ENCODE results near the gene CARD11. TPM values are rescaled to one million over a fixed set of nuclear protein-coding genes. Genes with fewer than 3 reads are reported as not detected.

Gene CARD11
- total and polyA plus RNA-seq, 8 donors, result 2.7 to 8.1 (median 3.9) TPM

- no peak overlapping the region for H3K4me3 ChIP-seq
- H3K27ac ChIP-seq, result no peak overlapping the region
- no peak for ATAC-seq
- TF ChIP-seq CTCF (IDR thresholded peaks at IDR 0.05), result no peak
- H3K9me3 ChIP-seq, result no peaks in the 10 kb centered on the region
- no peaks in the 10 kb centered on the region for H3K4me1 ChIP-seq
- H3K36me3 ChIP-seq, result no peaks in the 10 kb centered on the region
- intact Hi-C loops (cut with DNase I), result no loop called here
- peak in 2 of 4 donors; percentile 30 to 47 for DNase-seq
- peaks cover 0 to 8% of the 10 kb centered on the region in 2 donors for H3K27me3 ChIP-seq
Measured at GRCh38 chr7:2943851-2944601, 99.6 kb downstream of the CARD11 start.

GRCh38 chr7:2941216-2941859 is 102.3 kb downstream of the CARD11 start:
- intact Hi-C loops (cut with DNase I), result no loop called here
- H3K36me3 ChIP-seq, result no peaks in the 10 kb centered on the region
- no peak overlapping the region for H3K4me3 ChIP-seq
- ATAC-seq (no peak), DNase-seq (peak in 2 of 4 donors; percentile 27 to 34)
- no peaks in the 10 kb centered on the region for H3K9me3 ChIP-seq
- TF ChIP-seq CTCF (IDR thresholded peaks at IDR 0.05), result no peak
- no peaks in the 10 kb centered on the region for H3K4me1 ChIP-seq
- H3K27me3 ChIP-seq, result peaks cover 0 to 34% of the 10 kb centered on the region in 2 donors
- H3K27ac ChIP-seq, result peak overlapping the region in 1 of 2 donors; percentile 60

GRCh38 chr7:2940466-2940865 is 103.2 kb downstream of the CARD11 start:
- no peak for DNase-seq

GRCh38 chr7:2939193-2939885 is 104.3 kb downstream of the CARD11 start:
- no peaks in the 10 kb centered on the region for H3K9me3 ChIP-seq
- intact Hi-C loops (cut with DNase I), result no loop called here
- H3K4me3 ChIP-seq, result no peak overlapping the region
- TF ChIP-seq CTCF (IDR thresholded peaks at IDR 0.05), result no peak
- ATAC-seq, result no peak
- peak in 2 of 4 donors; percentile 27 to 48 for DNase-seq
- no peak overlapping the region for H3K27ac ChIP-seq
- H3K36me3 ChIP-seq, result no peaks in the 10 kb centered on the region
- H3K27me3 ChIP-seq, result peaks cover 0 to 36% of the 10 kb centered on the region in 2 donors
- H3K4me1 ChIP-seq, result no peaks in the 10 kb centered on the region

More at GRCh38 chr7:2940466-2940865, 103.2 kb downstream of the CARD11 start:
- Histone ChIP-seq H3K4me1 (no peaks in the 10 kb centered on the region), H3K27ac (peak overlapping the region in 1 of 2 donors; percentile 60), H3K36me3 (no peaks in the 10 kb centered on the region), H3K27me3 (peaks cover 0 to 36% of the 10 kb centered on the region in 2 donors), H3K9me3 (no peaks in the 10 kb centered on the region), H3K4me3 (no peak overlapping the region)
- TF ChIP-seq CTCF (IDR thresholded peaks at IDR 0.05), result no peak
- ATAC-seq, result no peak
- intact Hi-C loops (cut with DNase I), result no loop called here

All from left lung (tissue), 10 donors.